SK-N-SH (cell line): ENCODE measurements around the gene RIMKLA. TPM values are rescaled to one million over a fixed set of nuclear protein-coding genes. Genes with fewer than 3 reads are reported as not detected.

Source experiments
- CTCF ChIA-PET: fragments of 300-600, 350-600 bp; formaldehyde crosslinking; extraction: SDS; loops from one replicate; lab custom pipeline; 2021; lab: Yijun Ruan, JAX
- POLR2A ChIA-PET: fragments of 350-600 bp; sonication (Branson Sonifier 250); formaldehyde crosslinking; extraction: SDS; loops from one replicate; lab custom pipeline; 2020; ENCODE audit warnings: antibody characterized with exemption, inconsistent platforms; lab: Yijun Ruan, JAX
- DNase-seq: peaks from one replicate; pipeline ENCODE4 v3.0.0; 2012
- H2AFZ ChIP-seq: fragments of 200-600 bp; sonication (generic); 2 replicates; pipeline ENCODE4 v1.8.1; 2016; ENCODE audit warnings: antibody characterized with exemption, mild to moderate bottlenecking, low read depth
- H3F3A ChIP-seq: fragments of 200-600 bp; sonication (generic); replicated peaks from 2 replicates; pipeline ENCODE3; 2016; ENCODE audit warnings: antibody characterized with exemption, mild to moderate bottlenecking; ENCODE audit not compliant: insufficient read depth
- H3K27ac ChIP-seq, 2 experiments: fragments of 200-500 bp in 1 of 2; fragments of 200-600 bp in 1 of 2; sonication (Bioruptor generic) in 1 of 2; sonication (generic), shearing (Covaris generic) in 1 of 2; 2 replicates each; pipeline versions ENCODE4 v1.5.1 to v1.6.1; 2014 to 2016; ENCODE audit warnings: low read depth in 2 of 2, inconsistent platforms in 1 of 2, low read length in 1 of 2, mild to moderate bottlenecking in 1 of 2, mixed read lengths in 1 of 2
- H3K27me3 ChIP-seq: fragments of 200-600 bp; sonication (generic), shearing (Covaris generic); 2 replicates; pipeline ENCODE4 v1.6.1; 2016; ENCODE audit warnings: mixed run types; ENCODE audit not compliant: insufficient read depth
- H3K36me3 ChIP-seq, 2 experiments: fragments of 200-500 bp in 1 of 2; fragments of 200-600 bp in 1 of 2; sonication (Bioruptor generic) in 1 of 2; sonication (generic) in 1 of 2; replicated peaks in 1 of 2; 2 replicates each; pipeline versions ENCODE3 to v1.5.1; 2014 to 2016; ENCODE audit warnings: low read length in 1 of 2, mild to moderate bottlenecking in 1 of 2; ENCODE audit not compliant: insufficient read depth in 2 of 2, control insufficient read depth in 1 of 2
- H3K4me1 ChIP-seq, 2 experiments: fragments of 200-500 bp in 1 of 2; fragments of 200-600 bp in 1 of 2; sonication (Bioruptor generic) in 1 of 2; sonication (generic), shearing (Covaris generic) in 1 of 2; 2 replicates each; pipeline versions ENCODE4 v1.5.1 to v1.6.1; 2014 to 2016; ENCODE audit warnings: low read depth in 1 of 2, low read length in 1 of 2, mixed run types in 1 of 2; ENCODE audit not compliant: insufficient read depth in 2 of 2, control insufficient read depth in 1 of 2
- H3K4me2 ChIP-seq: fragments of 200-600 bp; sonication (generic), shearing (Covaris generic); 2 replicates; pipeline ENCODE4 v1.6.1; 2017; ENCODE audit warnings: mixed run types
- H3K4me3 ChIP-seq, 2 experiments: fragments of 200-500 bp in 1 of 2; fragments of 200-600 bp in 1 of 2; sonication (Bioruptor generic) in 1 of 2; sonication (generic), shearing (Covaris generic) in 1 of 2; 2 replicates each; pipeline versions ENCODE4 v1.5.1 to v1.8.1; 2014 to 2016; ENCODE audit warnings: low read depth in 2 of 2, inconsistent platforms in 1 of 2, low read length in 1 of 2, mild to moderate bottlenecking in 1 of 2, mixed read lengths in 1 of 2, moderate library complexity in 1 of 2
- H3K79me2 ChIP-seq: fragments of 200-600 bp; sonication (generic); 2 replicates; pipeline ENCODE4 v1.8.1; 2017; ENCODE audit warnings: mild to moderate bottlenecking; ENCODE audit not compliant: insufficient read depth
- H3K9ac ChIP-seq: fragments of 200-600 bp; sonication (generic); 2 replicates; pipeline ENCODE4 v1.6.1; 2017; ENCODE audit warnings: mixed run types
- H3K9me2 ChIP-seq: fragments of 200-600 bp; sonication (generic); 2 replicates; pipeline ENCODE4 v1.6.1; 2017; ENCODE audit warnings: mixed run types
- H3K9me3 ChIP-seq: fragments of 200-600 bp; sonication (generic); 2 replicates; pipeline ENCODE4 v1.6.1; 2017; ENCODE audit warnings: mixed run types, mild to moderate bottlenecking, moderate library complexity
- H4K20me1 ChIP-seq: fragments of 200-600 bp; sonication (generic); 2 replicates; pipeline ENCODE4 v1.6.1; 2017; ENCODE audit warnings: mild to moderate bottlenecking, mixed run types; ENCODE audit not compliant: insufficient read depth
- CTCF ChIP-seq: fragments of 200-600 bp; sonication (generic); IDR thresholded peaks from 2 replicates; pipeline ENCODE4 v1.6.1; 2017; ENCODE audit warnings: antibody characterized with exemption, mild to moderate bottlenecking, moderate library complexity
- ELF1 ChIP-seq: IDR thresholded peaks from 2 replicates; pipeline ENCODE4 v1.4.0; 2012
- FOSL2 ChIP-seq: IDR thresholded peaks from 2 replicates; pipeline ENCODE4 v1.4.0; 2012; ENCODE audit warnings: low read depth, mild to moderate bottlenecking, moderate library complexity, borderline replicate concordance
- IRF3 ChIP-seq: fragments of 150-350 bp; IDR thresholded peaks from 2 replicates; pipeline ENCODE4 v1.6.1; 2016; ENCODE audit warnings: mild to moderate bottlenecking, low read depth, low read length
- MEF2A ChIP-seq: IDR thresholded peaks from 2 replicates; pipeline ENCODE4 v1.4.0; 2012; ENCODE audit warnings: low read depth, borderline replicate concordance
- RAD21 ChIP-seq: IDR thresholded peaks from 2 replicates; pipeline ENCODE4 v1.6.1; 2012; ENCODE audit warnings: mild to moderate bottlenecking, low read length
- RFX5 ChIP-seq: IDR thresholded peaks from 2 replicates; pipeline ENCODE4 v1.6.1; 2012; ENCODE audit warnings: mild to moderate bottlenecking, improper control_type of control experiment, low read length
- SMC3 ChIP-seq: IDR thresholded peaks from 2 replicates; pipeline ENCODE4 v1.6.1; 2012; ENCODE audit warnings: low read depth, low read length, improper control_type of control experiment
- WGBS: methylation state at CpG from one replicate; pipeline ENCODE4 v1.1.6; 2017; ENCODE audit warnings: low lambda C conversion rate; 5-methylcytosine and 5-hydroxymethylcytosine counted together
- polyA plus RNA-seq, 3 experiments: library from polyadenylated mRNA; depleted of rRNA; stranded (reverse); fragments of >200 nt; gene quantifications; 2 replicates each; pipeline ENCODE4 v1.2.3, GENCODE V29; 2012
- TF ChIP-seq, protein P1 (sequence below): IDR thresholded peaks from 2 replicates; pipeline ENCODE4 v1.6.1; 2012; ENCODE audit warnings: mild to moderate bottlenecking, low read depth, low read length, moderate library complexity

Gene RIMKLA
- polyA plus RNA-seq, 1 of the 3 experiments (the other 2 are of a cell fraction), result 0.08 TPM

- H4K20me1 ChIP-seq, result no peaks in the 10 kb centered on the region
- DNase-seq, result no peak
- H2AFZ ChIP-seq, result no peak overlapping the region
- H3K27me3 ChIP-seq, result no peaks in the 10 kb centered on the region; the same call in 1 of the 2 replicates
- H3F3A ChIP-seq, result no peaks in the 10 kb centered on the region
- TF ChIP-seq IRF3 (no peak), CTCF (no peak), RAD21 (no peak), MEF2A (no peak), ELF1 (no peak), SMC3 (no peak), FOSL2 (no peak), RFX5 (no peak)
- TF ChIP-seq, protein P1, sequence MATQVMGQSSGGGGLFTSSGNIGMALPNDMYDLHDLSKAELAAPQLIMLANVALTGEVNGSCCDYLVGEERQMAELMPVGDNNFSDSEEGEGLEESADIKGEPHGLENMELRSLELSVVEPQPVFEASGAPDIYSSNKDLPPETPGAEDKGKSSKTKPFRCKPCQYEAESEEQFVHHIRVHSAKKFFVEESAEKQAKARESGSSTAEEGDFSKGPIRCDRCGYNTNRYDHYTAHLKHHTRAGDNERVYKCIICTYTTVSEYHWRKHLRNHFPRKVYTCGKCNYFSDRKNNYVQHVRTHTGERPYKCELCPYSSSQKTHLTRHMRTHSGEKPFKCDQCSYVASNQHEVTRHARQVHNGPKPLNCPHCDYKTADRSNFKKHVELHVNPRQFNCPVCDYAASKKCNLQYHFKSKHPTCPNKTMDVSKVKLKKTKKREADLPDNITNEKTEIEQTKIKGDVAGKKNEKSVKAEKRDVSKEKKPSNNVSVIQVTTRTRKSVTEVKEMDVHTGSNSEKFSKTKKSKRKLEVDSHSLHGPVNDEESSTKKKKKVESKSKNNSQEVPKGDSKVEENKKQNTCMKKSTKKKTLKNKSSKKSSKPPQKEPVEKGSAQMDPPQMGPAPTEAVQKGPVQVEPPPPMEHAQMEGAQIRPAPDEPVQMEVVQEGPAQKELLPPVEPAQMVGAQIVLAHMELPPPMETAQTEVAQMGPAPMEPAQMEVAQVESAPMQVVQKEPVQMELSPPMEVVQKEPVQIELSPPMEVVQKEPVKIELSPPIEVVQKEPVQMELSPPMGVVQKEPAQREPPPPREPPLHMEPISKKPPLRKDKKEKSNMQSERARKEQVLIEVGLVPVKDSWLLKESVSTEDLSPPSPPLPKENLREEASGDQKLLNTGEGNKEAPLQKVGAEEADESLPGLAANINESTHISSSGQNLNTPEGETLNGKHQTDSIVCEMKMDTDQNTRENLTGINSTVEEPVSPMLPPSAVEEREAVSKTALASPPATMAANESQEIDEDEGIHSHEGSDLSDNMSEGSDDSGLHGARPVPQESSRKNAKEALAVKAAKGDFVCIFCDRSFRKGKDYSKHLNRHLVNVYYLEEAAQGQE, result no peak
- POLR2A ChIA-PET, result no interaction called here
- H3K27ac ChIP-seq, result no peak overlapping the region
- no peak overlapping the region for H3K4me2 ChIP-seq
- H3K9me2 ChIP-seq, result no peaks in the 10 kb centered on the region
- no peaks in the 10 kb centered on the region for H3K79me2 ChIP-seq
- H3K36me3 ChIP-seq, result no peaks in the 10 kb centered on the region
- CTCF ChIA-PET, result no interaction called here
- no peaks in the 10 kb centered on the region for H3K9me3 ChIP-seq
- 100% methylated on average over 1 of the region's 1 CpG for WGBS
- no peak overlapping the region for H3K9ac ChIP-seq
- H3K4me3 ChIP-seq, result no peak overlapping the region
- peaks cover 6 to 29% of the 10 kb centered on the region in 2 experiments; a peak in 3 of 4 replicates for H3K4me1 ChIP-seq
Observed at GRCh38 chr1:42418516-42418915, 37.9 kb downstream of the RIMKLA start.
